Measurements from ENCODE around the gene SLC15A2. TPM values are rescaled to one million over a fixed set of nuclear protein-coding genes. Genes with fewer than 3 reads are reported as not detected.

The SLC15A2 gene
- total RNA-seq, 1 experiment from 2014 or later: 0.79 TPM

DNA sequence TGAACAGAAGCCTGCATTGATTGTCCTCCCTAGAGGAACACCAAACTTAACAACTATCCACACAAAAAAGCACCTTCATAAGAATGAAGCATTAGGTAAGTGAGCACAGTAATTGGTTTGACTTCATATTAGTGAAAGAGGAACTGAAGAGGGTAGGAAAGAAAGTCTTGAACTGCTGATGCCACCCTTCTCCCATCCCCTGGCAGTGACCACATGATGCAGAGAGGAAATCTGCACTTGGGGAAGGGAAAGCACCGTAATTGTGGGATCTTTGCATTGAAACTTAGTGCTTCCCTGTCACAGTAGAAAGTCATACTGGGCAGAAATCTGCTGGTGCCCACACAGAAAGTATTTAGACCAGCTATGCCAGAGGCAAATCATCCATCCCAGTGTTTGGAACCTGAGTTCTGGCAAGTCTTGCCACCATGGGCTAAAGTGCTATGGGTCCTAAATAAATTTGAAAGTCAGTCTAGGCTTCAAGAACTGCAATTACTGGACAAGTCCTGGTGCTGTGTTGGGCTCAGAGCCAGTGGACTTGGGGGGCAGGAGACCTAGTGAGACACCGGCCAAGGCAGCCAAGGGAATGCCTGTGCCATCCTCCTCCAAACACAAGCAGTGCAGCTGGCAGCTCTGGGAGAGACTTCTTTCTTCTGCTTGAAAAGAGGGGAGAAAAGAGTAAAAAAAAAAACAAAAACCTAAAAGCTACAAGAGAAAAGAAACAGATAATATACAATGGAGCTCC, 63.6 kb downstream of the SLC15A2 start:
- no peak overlapping the region for H3K27ac Mint-ChIP-seq (ENCODE audit: low read depth, unreplicated experiment)

DNA sequence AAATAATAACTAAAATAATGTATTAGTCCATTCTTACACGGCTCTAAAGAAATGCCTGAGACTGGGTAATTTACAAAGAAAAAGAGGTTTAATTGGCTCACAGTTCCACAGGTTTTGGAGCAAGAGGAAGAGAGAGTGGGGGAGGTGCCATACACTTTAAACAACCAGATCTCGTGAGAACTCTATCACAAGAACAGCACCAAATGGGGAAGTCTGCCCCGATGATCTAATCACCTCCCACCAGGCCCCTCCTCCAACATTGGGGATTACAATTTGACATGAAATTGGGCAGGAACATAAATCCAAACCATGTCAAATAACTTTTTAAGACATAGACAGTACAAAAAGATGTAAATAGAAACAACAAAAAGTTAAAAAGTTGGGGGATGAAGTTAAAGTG, 64.6 kb downstream of the SLC15A2 start:
- no peak for DNase-seq (ENCODE audit: unreplicated experiment)
- no peaks in the 10 kb centered on the region for H3K4me1 Mint-ChIP-seq (ENCODE audit: insufficient read depth, unreplicated experiment)
- POLR2A ChIA-PET: no interaction called here
- no peaks in the 10 kb centered on the region for H3K27me3 Mint-ChIP-seq (ENCODE audit: insufficient read depth, unreplicated experiment)
- H3K4me3 Mint-ChIP-seq (ENCODE audit: unreplicated experiment): no peak overlapping the region
- intact Hi-C loops (cut with micrococcal nuclease): no loop called here
- no peaks in the 10 kb centered on the region for H3K36me3 Mint-ChIP-seq (ENCODE audit: insufficient read depth, unreplicated experiment)
- H3K9me3 Mint-ChIP-seq (ENCODE audit: unreplicated experiment): peaks cover 6% of the 10 kb centered on the region
- no peak overlapping the region for H3K27ac Mint-ChIP-seq (ENCODE audit: low read depth, unreplicated experiment)
- no TSS peak for BruUV-seq (replicated peaks)
- CTCF ChIA-PET: no interaction called here
- TF ChIP-seq, protein P1, sequence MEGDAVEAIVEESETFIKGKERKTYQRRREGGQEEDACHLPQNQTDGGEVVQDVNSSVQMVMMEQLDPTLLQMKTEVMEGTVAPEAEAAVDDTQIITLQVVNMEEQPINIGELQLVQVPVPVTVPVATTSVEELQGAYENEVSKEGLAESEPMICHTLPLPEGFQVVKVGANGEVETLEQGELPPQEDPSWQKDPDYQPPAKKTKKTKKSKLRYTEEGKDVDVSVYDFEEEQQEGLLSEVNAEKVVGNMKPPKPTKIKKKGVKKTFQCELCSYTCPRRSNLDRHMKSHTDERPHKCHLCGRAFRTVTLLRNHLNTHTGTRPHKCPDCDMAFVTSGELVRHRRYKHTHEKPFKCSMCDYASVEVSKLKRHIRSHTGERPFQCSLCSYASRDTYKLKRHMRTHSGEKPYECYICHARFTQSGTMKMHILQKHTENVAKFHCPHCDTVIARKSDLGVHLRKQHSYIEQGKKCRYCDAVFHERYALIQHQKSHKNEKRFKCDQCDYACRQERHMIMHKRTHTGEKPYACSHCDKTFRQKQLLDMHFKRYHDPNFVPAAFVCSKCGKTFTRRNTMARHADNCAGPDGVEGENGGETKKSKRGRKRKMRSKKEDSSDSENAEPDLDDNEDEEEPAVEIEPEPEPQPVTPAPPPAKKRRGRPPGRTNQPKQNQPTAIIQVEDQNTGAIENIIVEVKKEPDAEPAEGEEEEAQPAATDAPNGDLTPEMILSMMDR (IDR thresholded peaks at IDR 0.05; ENCODE audit: unreplicated experiment): no peak

More for the DNA sequence above, 63.6 kb downstream of the SLC15A2 start:
- Mint-ChIP-seq H3K9me3 (ENCODE audit: unreplicated experiment) (peaks cover 6% of the 10 kb centered on the region), H3K4me3 (ENCODE audit: unreplicated experiment) (no peak overlapping the region), H3K36me3 (ENCODE audit: insufficient read depth, unreplicated experiment) (no peaks in the 10 kb centered on the region), H3K4me1 (ENCODE audit: insufficient read depth, unreplicated experiment) (no peaks in the 10 kb centered on the region), H3K27me3 (ENCODE audit: insufficient read depth, unreplicated experiment) (no peaks in the 10 kb centered on the region)
- TF ChIP-seq, protein P1 (IDR thresholded peaks at IDR 0.05; ENCODE audit: unreplicated experiment): no peak
- intact Hi-C loops (cut with micrococcal nuclease): no loop called here
- BruUV-seq (replicated peaks): no TSS peak
- ChIA-PET POLR2A (interaction anchor here (0.5 to 1.0 kb wide), 2 partner anchors 16 to 136 kb away, joined by 3 to 5 read pairs; no protein-coding TSS in a partner anchor), CTCF (interaction anchor here (1.0 to 1.3 kb wide), 2 partner anchors 9 to 37 kb away, joined by 3 to 4 read pairs; no protein-coding TSS in a partner anchor)
- DNase-seq (ENCODE audit: unreplicated experiment): no peak

GRCh38 chr3:121961283-121961682, 67.1 kb downstream of the SLC15A2 start:
- H3K27ac Mint-ChIP-seq (ENCODE audit: low read depth, unreplicated experiment): no peak overlapping the region
- ChIA-PET POLR2A (interaction anchor here (0.7 to 0.9 kb wide), 2 partner anchors 13 to 67 kb away, joined by 3 read pairs; no protein-coding TSS in a partner anchor), CTCF (no interaction called here)
- H3K4me1 Mint-ChIP-seq (ENCODE audit: insufficient read depth, unreplicated experiment): no peaks in the 10 kb centered on the region
- TF ChIP-seq, protein P1 (IDR thresholded peaks at IDR 0.05; ENCODE audit: unreplicated experiment): no peak
- no TSS peak for BruUV-seq (replicated peaks)
- no peak overlapping the region for H3K4me3 Mint-ChIP-seq (ENCODE audit: unreplicated experiment)
- intact Hi-C loops (cut with micrococcal nuclease): no loop called here
- DNase-seq (ENCODE audit: unreplicated experiment): no peak
- H3K9me3 Mint-ChIP-seq (ENCODE audit: unreplicated experiment): peaks cover 6% of the 10 kb centered on the region
- H3K27me3 Mint-ChIP-seq (ENCODE audit: insufficient read depth, unreplicated experiment): no peaks in the 10 kb centered on the region
- no peaks in the 10 kb centered on the region for H3K36me3 Mint-ChIP-seq (ENCODE audit: insufficient read depth, unreplicated experiment)

- Mint-ChIP-seq H3K27me3 (ENCODE audit: insufficient read depth, unreplicated experiment) (no peaks in the 10 kb centered on the region), H3K4me1 (ENCODE audit: insufficient read depth, unreplicated experiment) (no peaks in the 10 kb centered on the region), H3K36me3 (ENCODE audit: insufficient read depth, unreplicated experiment) (no peaks in the 10 kb centered on the region), H3K4me3 (ENCODE audit: unreplicated experiment) (no peak overlapping the region), H3K9me3 (ENCODE audit: unreplicated experiment) (peaks cover 6% of the 10 kb centered on the region), H3K27ac (ENCODE audit: low read depth, unreplicated experiment) (no peak overlapping the region)
- ChIA-PET POLR2A (no interaction called here), CTCF (no interaction called here)
- no peak for DNase-seq (ENCODE audit: unreplicated experiment)
- BruUV-seq (replicated peaks): no TSS peak
- TF ChIP-seq, protein P1 (IDR thresholded peaks at IDR 0.05; ENCODE audit: unreplicated experiment): no peak
- intact Hi-C loops (cut with micrococcal nuclease): no loop called here
Measured at GRCh38 chr3:121962443-121962842, 68.2 kb downstream of the SLC15A2 start.
